Breast epithelium (tissue), 3 donors: ENCODE measurements around the gene CYP2A6.

Source experiments
- POLR2A ChIP-seq: fragments of 450-650 bp; IDR thresholded peaks from one replicate; pipeline ENCODE4 v1.6.1; 2016; ENCODE audit warnings: antibody characterized with exemption, mild to moderate bottlenecking, moderate library complexity
- TF ChIP-seq, protein P1 (sequence below), 3 donors: fragments of 450-650 bp; IDR thresholded peaks; one replicate each; pipeline ENCODE4 v1.5.1; 2016 to 2017; ENCODE audit warnings: antibody characterized with exemption in 3 of 3, mild to moderate bottlenecking in 3 of 3, moderate library complexity in 3 of 3

DNA sequence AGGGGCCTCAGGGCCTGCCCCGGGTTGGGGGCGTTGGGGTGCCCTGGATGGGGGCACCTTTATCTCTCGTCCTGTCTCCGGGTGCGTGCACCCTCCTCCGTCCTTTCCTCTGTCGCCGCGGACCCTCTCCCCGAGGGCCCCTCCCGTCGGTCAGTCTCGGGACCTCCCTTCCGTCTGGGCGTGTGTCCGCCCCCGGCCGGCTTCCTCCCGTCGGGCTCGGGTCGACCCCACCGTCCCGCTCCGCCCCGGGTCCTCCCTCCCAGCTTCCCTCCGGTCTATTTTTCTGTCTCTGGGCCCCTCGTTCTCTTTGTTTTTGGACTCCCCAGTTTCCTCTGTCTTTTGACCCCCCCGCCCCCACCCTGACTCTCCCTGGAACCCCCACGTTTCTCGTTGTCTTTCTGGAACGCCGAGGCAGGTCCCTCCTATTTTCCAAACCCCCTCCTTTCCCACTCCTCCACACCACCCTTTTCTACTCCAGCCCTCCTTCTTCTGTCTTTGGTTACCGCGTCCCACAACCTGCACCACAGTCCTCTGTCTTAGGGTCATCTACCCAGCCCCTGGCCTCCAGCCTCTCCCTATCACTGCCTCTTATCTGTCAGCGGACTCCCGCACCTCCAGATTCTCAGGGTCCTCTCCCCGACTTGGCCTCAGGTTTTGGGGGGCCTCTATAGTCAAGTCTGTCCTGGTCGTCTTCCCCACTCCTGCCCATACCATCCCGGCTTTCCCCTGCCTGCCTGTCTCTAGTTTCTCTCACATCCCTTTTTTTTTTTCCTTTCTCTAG is 50.5 kb downstream of the CYP2A6 start:
- TF ChIP-seq POLR2A = no peak
- TF ChIP-seq, protein P1, sequence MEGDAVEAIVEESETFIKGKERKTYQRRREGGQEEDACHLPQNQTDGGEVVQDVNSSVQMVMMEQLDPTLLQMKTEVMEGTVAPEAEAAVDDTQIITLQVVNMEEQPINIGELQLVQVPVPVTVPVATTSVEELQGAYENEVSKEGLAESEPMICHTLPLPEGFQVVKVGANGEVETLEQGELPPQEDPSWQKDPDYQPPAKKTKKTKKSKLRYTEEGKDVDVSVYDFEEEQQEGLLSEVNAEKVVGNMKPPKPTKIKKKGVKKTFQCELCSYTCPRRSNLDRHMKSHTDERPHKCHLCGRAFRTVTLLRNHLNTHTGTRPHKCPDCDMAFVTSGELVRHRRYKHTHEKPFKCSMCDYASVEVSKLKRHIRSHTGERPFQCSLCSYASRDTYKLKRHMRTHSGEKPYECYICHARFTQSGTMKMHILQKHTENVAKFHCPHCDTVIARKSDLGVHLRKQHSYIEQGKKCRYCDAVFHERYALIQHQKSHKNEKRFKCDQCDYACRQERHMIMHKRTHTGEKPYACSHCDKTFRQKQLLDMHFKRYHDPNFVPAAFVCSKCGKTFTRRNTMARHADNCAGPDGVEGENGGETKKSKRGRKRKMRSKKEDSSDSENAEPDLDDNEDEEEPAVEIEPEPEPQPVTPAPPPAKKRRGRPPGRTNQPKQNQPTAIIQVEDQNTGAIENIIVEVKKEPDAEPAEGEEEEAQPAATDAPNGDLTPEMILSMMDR (IDR thresholded peaks at IDR 0.05) = no peak
